VCaP (cell line): ENCODE data around the gene TEAD1.

Source experiments
- H3K27ac ChIP-seq: fragments of 450-650 bp; 2 replicates; pipeline ENCODE4 v1.5.1; 2017
- CTCF ChIP-seq: fragments of 450-650 bp; conservative IDR thresholded peaks from 2 replicates; pipeline ENCODE4 v1.5.1; 2017; ENCODE audit warnings: mild to moderate bottlenecking, moderate library complexity

Gene TEAD1

GRCh38 chr11:12749442-12749841 is 75.2 kb downstream of the TEAD1 start:
- H3K27ac ChIP-seq = no peak overlapping the region

DNA sequence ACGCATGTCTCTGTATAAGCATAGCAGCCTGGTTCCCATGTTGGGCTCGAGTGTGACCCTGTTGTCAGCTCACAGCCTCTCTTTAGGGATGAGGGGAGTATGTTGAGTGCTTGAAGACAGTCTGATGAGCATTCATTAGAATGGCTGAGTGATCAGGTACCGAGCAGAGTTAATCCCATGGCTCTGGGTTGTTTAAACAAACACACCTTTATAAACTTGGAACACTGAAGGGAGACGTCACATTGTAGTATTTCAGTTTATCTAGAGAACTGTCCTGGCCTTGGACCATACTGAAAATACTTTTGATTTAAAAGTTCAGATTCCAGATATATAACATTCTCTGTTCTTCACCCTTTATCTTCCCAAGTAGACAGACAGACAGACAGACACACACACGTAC is 76.0 kb downstream of the TEAD1 start:
- no peak overlapping the region for H3K27ac ChIP-seq
- TF ChIP-seq CTCF = no peak

More at GRCh38 chr11:12749442-12749841, 75.2 kb downstream of the TEAD1 start:
- TF ChIP-seq CTCF = no peak

GRCh38 chr11:12752868-12753524 is 78.8 kb downstream of the TEAD1 start:
- no peak overlapping the region for H3K27ac ChIP-seq
- no peak for TF ChIP-seq CTCF

DNA sequence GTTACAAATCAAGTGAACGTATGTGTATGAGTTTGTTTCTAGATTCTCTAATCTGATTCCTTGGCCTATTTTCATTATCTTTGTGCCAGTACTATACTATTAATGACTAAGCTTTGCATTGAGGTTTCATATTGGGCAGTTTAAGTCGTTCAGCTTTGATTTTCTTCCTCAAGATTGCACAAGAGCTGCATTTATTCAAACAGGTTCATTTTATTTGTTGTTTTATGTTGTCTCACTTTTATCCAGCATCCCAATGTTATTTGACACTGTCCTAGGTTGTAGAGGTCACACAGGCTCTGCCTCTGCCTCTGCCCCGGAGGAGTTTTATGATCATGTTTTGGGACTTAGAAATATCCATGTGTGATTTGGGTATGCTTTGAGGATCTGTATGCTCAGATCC is 79.8 kb downstream of the TEAD1 start:
- TF ChIP-seq CTCF = no peak
- no peak overlapping the region for H3K27ac ChIP-seq

DNA sequence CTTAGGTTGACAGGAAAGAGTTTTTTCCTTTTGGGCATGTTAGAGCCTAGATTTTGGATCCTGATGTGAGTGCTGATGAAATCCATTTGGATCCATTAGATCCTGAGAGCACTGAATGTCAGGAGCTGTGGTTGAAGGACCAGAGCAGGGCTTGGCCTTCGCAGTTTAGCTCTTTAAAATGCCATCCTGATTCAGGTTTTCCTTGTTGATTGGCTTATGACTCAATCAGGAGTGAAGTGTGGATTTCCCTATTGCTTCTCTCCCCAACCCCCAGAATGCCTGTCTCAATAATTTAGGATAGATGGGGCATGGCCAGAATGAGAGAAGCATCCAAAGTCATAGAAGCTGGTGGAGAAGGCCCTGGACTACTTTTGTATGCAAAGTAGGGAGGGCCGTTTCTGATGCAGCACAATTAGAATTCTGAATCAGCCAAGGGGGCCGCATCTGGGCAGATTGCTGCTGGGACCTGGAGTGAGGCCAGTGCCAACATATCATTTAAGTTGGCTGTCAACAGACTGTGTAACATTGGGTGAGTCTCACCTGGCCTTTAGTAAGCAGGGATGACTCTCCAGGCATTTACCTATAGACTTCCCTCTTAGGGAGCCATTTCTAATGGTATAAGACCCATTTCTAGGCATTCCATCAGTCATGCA is 80.5 kb downstream of the TEAD1 start:
- no peak for TF ChIP-seq CTCF
- no peak overlapping the region for H3K27ac ChIP-seq

DNA sequence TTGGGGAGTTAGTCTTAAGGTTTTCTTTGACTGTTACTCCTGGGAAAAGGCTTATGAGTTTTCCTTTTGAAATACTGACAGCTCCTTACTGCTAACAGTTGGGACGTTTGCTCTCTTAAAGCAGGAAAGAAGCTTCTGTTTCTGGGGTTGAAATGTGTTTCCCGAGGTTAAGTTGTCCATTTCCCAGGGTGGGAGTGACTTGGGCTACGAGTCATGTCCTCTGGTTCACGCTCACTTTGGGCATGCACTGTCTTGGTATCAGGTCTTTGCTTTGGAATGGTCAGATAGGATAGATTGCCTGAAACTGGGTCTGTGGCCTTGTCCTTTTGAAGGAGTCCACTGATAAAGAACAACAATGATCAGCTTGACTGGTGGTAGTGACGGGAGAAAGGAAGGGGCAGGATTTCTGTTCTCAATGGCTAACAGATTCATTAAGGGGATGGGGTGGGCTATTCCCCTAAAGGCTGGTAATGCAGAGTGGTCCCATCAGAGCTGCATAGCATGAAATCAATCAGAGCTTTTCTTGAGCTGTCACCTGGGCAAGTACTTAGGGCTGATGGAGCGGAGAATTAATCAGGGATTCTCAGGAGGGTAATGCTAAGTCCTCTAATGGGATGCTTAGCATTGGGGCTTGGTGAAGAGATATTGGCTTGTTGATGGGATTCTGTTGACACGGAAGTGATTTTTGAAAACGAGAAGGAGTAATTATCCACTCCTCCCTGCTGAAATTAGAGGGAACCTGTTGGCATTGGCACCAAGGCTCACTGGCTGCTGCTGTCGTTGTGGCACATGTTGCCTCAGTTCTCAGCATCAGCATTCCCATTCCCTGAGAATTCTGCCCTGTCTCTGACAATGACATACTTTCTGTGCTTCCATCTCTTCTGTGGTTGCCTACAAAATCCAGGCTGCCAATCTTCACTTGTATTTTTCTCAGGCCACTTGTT is 81.6 kb downstream of the TEAD1 start:
- no peak overlapping the region for H3K27ac ChIP-seq
- TF ChIP-seq CTCF = no peak

GRCh38 chr11:12756454-12756806 is 82.2 kb downstream of the TEAD1 start:
- no peak for TF ChIP-seq CTCF
- no peak overlapping the region for H3K27ac ChIP-seq
